ENCODE measurements around the gene PROKR2.

PROKR2 gene

GRCh38 chr20:5316188-5317158 lies at the start of gene PROKR2:
PROKR2 (minus strand) TSS chr20:5316954; CDS start chr20:5314369, 2,585 bp downstream.
- no peak for DNase-seq

- DNase-seq = no peak
Measured at GRCh38 chr20:5364997-5365597, 48.3 kb upstream of the PROKR2 start.

GRCh38 chr20:5364136-5364821 lies 47.5 kb upstream of the PROKR2 start:
- no peak for DNase-seq

GRCh38 chr20:5362771-5363170 lies 46.0 kb upstream of the PROKR2 start:
- no peak for DNase-seq

- DNase-seq = no peak
Measured at GRCh38 chr20:5361176-5361575, 44.4 kb upstream of the PROKR2 start.

- DNase-seq = no peak
Measured at GRCh38 chr20:5357946-5358345, 41.2 kb upstream of the PROKR2 start.

GRCh38 chr20:5356941-5357340 lies 40.2 kb upstream of the PROKR2 start:
- DNase-seq = no peak

- DNase-seq = no peak
Measured at GRCh38 chr20:5354901-5355300, 38.1 kb upstream of the PROKR2 start.

GRCh38 chr20:5353624-5354496 lies 37.1 kb upstream of the PROKR2 start:
- no peak for DNase-seq

- DNase-seq = no peak
Measured at GRCh38 chr20:5349448-5349847, 32.7 kb upstream of the PROKR2 start.

- DNase-seq = no peak
Measured at GRCh38 chr20:5342021-5342420, 25.3 kb upstream of the PROKR2 start.

GRCh38 chr20:5331340-5331739 lies 14.6 kb upstream of the PROKR2 start:
- no peak for DNase-seq

- DNase-seq = no peak
Measured at GRCh38 chr20:5328268-5328667, 11.5 kb upstream of the PROKR2 start.

- no peak for DNase-seq
Measured at GRCh38 chr20:5327356-5327755, 10.6 kb upstream of the PROKR2 start.

GRCh38 chr20:5315807-5316187 lies 957 bp downstream of the PROKR2 start:
- no peak for DNase-seq

GRCh38 chr20:5313916-5314315 lies 2.8 kb downstream of the PROKR2 start:
- DNase-seq = no peak

- DNase-seq = no peak
Measured at GRCh38 chr20:5312518-5312917, 4.2 kb downstream of the PROKR2 start.

- no peak for DNase-seq
Measured at GRCh38 chr20:5309971-5310370, 6.8 kb downstream of the PROKR2 start.

GRCh38 chr20:5298811-5299210 lies 17.9 kb downstream of the PROKR2 start:
- no peak for DNase-seq

- no peak for DNase-seq
Measured at GRCh38 chr20:5297280-5298004, 19.3 kb downstream of the PROKR2 start.

GRCh38 chr20:5290596-5290995 lies 26.2 kb downstream of the PROKR2 start:
- no peak for DNase-seq

- DNase-seq = no peak
Measured at GRCh38 chr20:5282561-5282960, 34.2 kb downstream of the PROKR2 start.
